Testis (tissue), 3 donors: ENCODE data around the gene SUPT3H. TPM values are rescaled to one million over a fixed set of nuclear protein-coding genes. Genes with fewer than 3 reads are reported as not detected.

Source experiments
- DNase-seq: peaks from one replicate; pipeline ENCODE4 v3.0.0-alpha.2; 2019
- H3K27ac ChIP-seq, 2 donors: fragments of 200-600 bp; sonication (generic); one replicate each; pipeline ENCODE4 v1.5.1; 2019
- H3K27me3 ChIP-seq: fragments of 200-600 bp; sonication (generic); one replicate; pipeline ENCODE4 v1.5.1; 2019
- H3K36me3 ChIP-seq: fragments of 200-600 bp; sonication (generic); one replicate; pipeline ENCODE4 v1.5.1; 2017; ENCODE audit warnings: low read depth; ENCODE audit errors: missing control alignments
- H3K4me1 ChIP-seq: fragments of 200-600 bp; sonication (generic); one replicate; pipeline ENCODE4 v1.5.1; 2019
- H3K4me3 ChIP-seq, 2 donors: fragments of 200-600 bp; sonication (generic); one replicate each; pipeline ENCODE4 v1.5.1; 2017 to 2019
- H3K9me3 ChIP-seq: fragments of 200-600 bp; sonication (generic); one replicate; pipeline ENCODE4 v1.5.1; 2017
- CTCF ChIP-seq, 3 experiments: fragments of 450-650 bp in 2 of 3; fragments of 200-600 bp in 1 of 3; sonication (generic) in 1 of 3; IDR thresholded peaks; one replicate each; pipeline ENCODE4 v1.5.1; 2016 to 2019; ENCODE audit warnings: antibody characterized with exemption in 3 of 3, mild to moderate bottlenecking in 2 of 3, moderate library complexity in 1 of 3
- POLR2A ChIP-seq: fragments of 450-650 bp; IDR thresholded peaks from one replicate; pipeline ENCODE4 v1.6.1; 2017; ENCODE audit warnings: antibody characterized with exemption, mild to moderate bottlenecking, moderate library complexity
- WGBS, 2 donors: methylation state at CpG; one replicate each; pipeline ENCODE4 v1.1.5; 2018; 5-methylcytosine and 5-hydroxymethylcytosine counted together
- intact Hi-C: fragments of 100-400 bp; cut with DNase I; formaldehyde crosslinking; loops from one replicate; pipeline ENCODE4 v1.15.1; 2023; ENCODE audit warnings: low total_unique reads
- polyA plus RNA-seq: library from polyadenylated mRNA; stranded (reverse); fragments of 350-450 nt; fragmentation: Illumina TruSeq; extraction: RNeasy Lipid Tissue Mini Kit (QIAGEN cat#74804); gene quantifications from one replicate; pipeline ENCODE4 v1.2.3, GENCODE V29; 2014; ENCODE audit warnings: low read depth, low replicate concordance; ENCODE audit not compliant: insufficient read depth
- total RNA-seq, 2 donors: library from RNA; depleted of rRNA; stranded (reverse); fragments of >200 nt; gene quantifications; one replicate each; pipeline ENCODE4 v1.2.3, GENCODE V29; 2016

SUPT3H gene
- total and polyA plus RNA-seq, 3 donors from 2014 or later, result 29.4 to 35.9 (median 30.8) TPM

GRCh38 chr6:44788387-44788981 lies 589.2 kb downstream of the SUPT3H start:
- Histone ChIP-seq H3K27me3 (no peaks in the 10 kb centered on the region), H3K27ac (no peak overlapping the region), H3K4me1 (no peaks in the 10 kb centered on the region), H3K36me3 (no peaks in the 10 kb centered on the region), H3K4me3 (no peak overlapping the region), H3K9me3 (no peaks in the 10 kb centered on the region)
- no peak for TF ChIP-seq CTCF (IDR thresholded peaks at IDR 0.05)
- DNase-seq, result no peak
- intact Hi-C loops, result no loop called here
- WGBS, 2 donors, result 76 to 78% methylated on average over 10 of the region's 10 CpGs

- 85 to 92% methylated on average over 8 of the region's 8 CpGs for WGBS, 2 donors
- H3K36me3 ChIP-seq, result no peaks in the 10 kb centered on the region
- DNase-seq, result no peak
- H3K4me3 ChIP-seq, result no peak overlapping the region
- intact Hi-C loops, result no loop called here
- TF ChIP-seq CTCF (IDR thresholded peaks at IDR 0.05), result no peak
- TF ChIP-seq POLR2A, result no peak
- H3K4me1 ChIP-seq, result no peaks in the 10 kb centered on the region
- no peak overlapping the region for H3K27ac ChIP-seq
- no peaks in the 10 kb centered on the region for H3K9me3 ChIP-seq
- H3K27me3 ChIP-seq, result no peaks in the 10 kb centered on the region
These were observed 590.4 kb downstream of the SUPT3H start for GRCh38 chr6:44787254-44787834.

GRCh38 chr6:44785130-44785529 lies 592.6 kb downstream of the SUPT3H start:
- Histone ChIP-seq H3K36me3 (no peaks in the 10 kb centered on the region), H3K4me3 (no peak overlapping the region), H3K9me3 (no peaks in the 10 kb centered on the region), H3K4me1 (no peaks in the 10 kb centered on the region), H3K27me3 (no peaks in the 10 kb centered on the region), H3K27ac (no peak overlapping the region)
- TF ChIP-seq POLR2A (no peak), CTCF (IDR thresholded peaks at IDR 0.05) (no peak)
- WGBS, 2 donors, result 76 to 84% methylated on average over 1 of the region's 1 CpG
- intact Hi-C loops, result no loop called here
- DNase-seq, result no peak

- TF ChIP-seq POLR2A, result no peak
- TF ChIP-seq CTCF (IDR thresholded peaks at IDR 0.05), result no peak
- no peaks in the 10 kb centered on the region for H3K9me3 ChIP-seq
- H3K27ac ChIP-seq, result no peak overlapping the region
- intact Hi-C loops, result no loop called here
- DNase-seq, result no peak
- H3K4me1 ChIP-seq, result no peaks in the 10 kb centered on the region
- no peaks in the 10 kb centered on the region for H3K27me3 ChIP-seq
- H3K36me3 ChIP-seq, result no peaks in the 10 kb centered on the region
- no peak overlapping the region for H3K4me3 ChIP-seq
- WGBS, 2 donors, result 87 to 95% methylated on average over 1 of the region's 1 CpG
These were observed 593.5 kb downstream of the SUPT3H start for GRCh38 chr6:44784195-44784594.

GRCh38 chr6:44782892-44783291 lies 594.8 kb downstream of the SUPT3H start:
- intact Hi-C loops, result no loop called here
- 73 to 87% methylated on average over 3 of the region's 3 CpGs for WGBS, 2 donors
- no peaks in the 10 kb centered on the region for H3K9me3 ChIP-seq
- H3K4me3 ChIP-seq, result no peak overlapping the region
- H3K36me3 ChIP-seq, result no peaks in the 10 kb centered on the region
- DNase-seq, result no peak
- no peaks in the 10 kb centered on the region for H3K4me1 ChIP-seq
- TF ChIP-seq CTCF (IDR thresholded peaks at IDR 0.05) (no peak), POLR2A (no peak)
- no peaks in the 10 kb centered on the region for H3K27me3 ChIP-seq
- H3K27ac ChIP-seq, result no peak overlapping the region
